GM18858 (cell line): ENCODE data around the gene CNTLN.
A peak's percentile ranks its signal among the peaks of the same experiment; 100 is the strongest.
"Not testable (repeated sequence)": the region's sequence is repeated elsewhere in the genome, so short reads cannot be mapped to it uniquely, and the experiment has no call there.

ENCODE experiments used
- ATAC-seq: cut with Tn5 transposase; IDR thresholded peaks from one replicate; pipeline ENCODE4 v1.9.1; 2021; ENCODE audit not compliant: unreplicated experiment

CNTLN gene

GRCh38 chr9:17488662-17489061 lies 353.8 kb downstream of the CNTLN start:
- ATAC-seq: no peak

- ATAC-seq: no peak
Observed at GRCh38 chr9:17490110-17490509, 355.3 kb downstream of the CNTLN start.

- no peak for ATAC-seq
Observed at GRCh38 chr9:17491780-17492179, 356.9 kb downstream of the CNTLN start.

- no peak for ATAC-seq
Observed at GRCh38 chr9:17503196-17503595, 368.4 kb downstream of the CNTLN start.

GRCh38 chr9:17509151-17509550 lies 374.3 kb downstream of the CNTLN start:
- no peak for ATAC-seq

GRCh38 chr9:17509701-17510100 lies 374.9 kb downstream of the CNTLN start:
- ATAC-seq: no peak

GRCh38 chr9:17519761-17520160 lies 384.9 kb downstream of the CNTLN start:
- ATAC-seq: no peak

GRCh38 chr9:17520268-17521064 lies 385.6 kb downstream of the CNTLN start:
- no peak for ATAC-seq

GRCh38 chr9:17521100-17521855 lies 386.4 kb downstream of the CNTLN start:
- no peak for ATAC-seq

GRCh38 chr9:17526726-17527125 lies 391.9 kb downstream of the CNTLN start:
- ATAC-seq: not testable (repeated sequence)

GRCh38 chr9:17528859-17529258 lies 394.0 kb downstream of the CNTLN start:
- ATAC-seq: no peak

GRCh38 chr9:17531642-17532254 lies 396.9 kb downstream of the CNTLN start:
- peak; percentile 88 for ATAC-seq

- ATAC-seq: no peak
Observed at GRCh38 chr9:17532461-17532860, 397.6 kb downstream of the CNTLN start.

- no peak for ATAC-seq
Observed at GRCh38 chr9:17535176-17535575, 400.3 kb downstream of the CNTLN start.

- no peak for ATAC-seq
Observed at GRCh38 chr9:17536027-17536426, 401.2 kb downstream of the CNTLN start.

GRCh38 chr9:17551023-17551422 lies 416.2 kb downstream of the CNTLN start:
- no peak for ATAC-seq
